Testis (tissue), 3 donors: ENCODE measurements around the gene PTGS1. TPM values are rescaled to one million over a fixed set of nuclear protein-coding genes. Genes with fewer than 3 reads are reported as not detected.

Experiments
- DNase-seq: peaks from one replicate; pipeline ENCODE4 v3.0.0-alpha.2; 2019
- H3K27ac ChIP-seq, 2 donors: fragments of 200-600 bp; sonication (generic); one replicate each; pipeline ENCODE4 v1.5.1; 2019
- H3K27me3 ChIP-seq: fragments of 200-600 bp; sonication (generic); one replicate; pipeline ENCODE4 v1.5.1; 2019
- H3K36me3 ChIP-seq: fragments of 200-600 bp; sonication (generic); one replicate; pipeline ENCODE4 v1.5.1; 2017; ENCODE audit warnings: low read depth; ENCODE audit errors: missing control alignments
- H3K4me1 ChIP-seq: fragments of 200-600 bp; sonication (generic); one replicate; pipeline ENCODE4 v1.5.1; 2019
- H3K4me3 ChIP-seq, 2 donors: fragments of 200-600 bp; sonication (generic); one replicate each; pipeline ENCODE4 v1.5.1; 2017 to 2019
- H3K9me3 ChIP-seq: fragments of 200-600 bp; sonication (generic); one replicate; pipeline ENCODE4 v1.5.1; 2017
- POLR2A ChIP-seq: fragments of 450-650 bp; IDR thresholded peaks from one replicate; pipeline ENCODE4 v1.6.1; 2017; ENCODE audit warnings: antibody characterized with exemption, mild to moderate bottlenecking, moderate library complexity
- WGBS, 2 donors: methylation state at CpG; one replicate each; pipeline ENCODE4 v1.1.5; 2018; 5-methylcytosine and 5-hydroxymethylcytosine counted together
- intact Hi-C: fragments of 100-400 bp; cut with DNase I; formaldehyde crosslinking; loops from one replicate; pipeline ENCODE4 v1.15.1; 2023; ENCODE audit warnings: low total_unique reads
- polyA plus RNA-seq: library from polyadenylated mRNA; stranded (reverse); fragments of 350-450 nt; fragmentation: Illumina TruSeq; extraction: RNeasy Lipid Tissue Mini Kit (QIAGEN cat#74804); gene quantifications from one replicate; pipeline ENCODE4 v1.2.3, GENCODE V29; 2014; ENCODE audit warnings: low read depth, low replicate concordance; ENCODE audit not compliant: insufficient read depth
- total RNA-seq, 2 donors: library from RNA; depleted of rRNA; stranded (reverse); fragments of >200 nt; gene quantifications; one replicate each; pipeline ENCODE4 v1.2.3, GENCODE V29; 2016
- TF ChIP-seq, protein P1 (sequence below), 3 experiments: fragments of 450-650 bp in 2 of 3; fragments of 200-600 bp in 1 of 3; sonication (generic) in 1 of 3; IDR thresholded peaks; one replicate each; pipeline ENCODE4 v1.5.1; 2016 to 2019; ENCODE audit warnings: antibody characterized with exemption in 3 of 3, mild to moderate bottlenecking in 2 of 3, moderate library complexity in 1 of 3

Gene PTGS1
- total and polyA plus RNA-seq, 3 donors from 2014 or later = 0.93 to 10.1 (median 1.1) TPM

DNA sequence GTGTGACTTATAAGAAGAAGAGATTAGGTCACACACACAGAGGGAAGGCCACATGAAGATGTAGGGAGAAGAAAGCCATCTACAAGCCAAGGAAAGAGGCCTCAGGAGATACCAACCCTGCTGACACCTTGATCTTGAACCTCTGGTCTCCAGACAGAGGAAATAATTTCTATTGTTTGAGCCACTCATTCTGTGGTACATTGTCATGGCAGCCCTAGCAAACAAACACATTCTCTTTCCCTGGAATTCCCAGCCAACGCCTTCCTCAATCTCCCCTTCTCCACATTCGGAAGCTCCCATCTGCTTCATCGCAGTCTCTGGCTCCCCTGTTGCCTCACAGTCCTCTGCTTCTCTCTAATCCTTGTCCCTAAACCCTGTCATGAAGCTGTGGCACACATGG is 16.7 kb downstream of the PTGS1 start:
- H3K27me3 ChIP-seq = no peaks in the 10 kb centered on the region
- TF ChIP-seq POLR2A = no peak
- TF ChIP-seq, protein P1, sequence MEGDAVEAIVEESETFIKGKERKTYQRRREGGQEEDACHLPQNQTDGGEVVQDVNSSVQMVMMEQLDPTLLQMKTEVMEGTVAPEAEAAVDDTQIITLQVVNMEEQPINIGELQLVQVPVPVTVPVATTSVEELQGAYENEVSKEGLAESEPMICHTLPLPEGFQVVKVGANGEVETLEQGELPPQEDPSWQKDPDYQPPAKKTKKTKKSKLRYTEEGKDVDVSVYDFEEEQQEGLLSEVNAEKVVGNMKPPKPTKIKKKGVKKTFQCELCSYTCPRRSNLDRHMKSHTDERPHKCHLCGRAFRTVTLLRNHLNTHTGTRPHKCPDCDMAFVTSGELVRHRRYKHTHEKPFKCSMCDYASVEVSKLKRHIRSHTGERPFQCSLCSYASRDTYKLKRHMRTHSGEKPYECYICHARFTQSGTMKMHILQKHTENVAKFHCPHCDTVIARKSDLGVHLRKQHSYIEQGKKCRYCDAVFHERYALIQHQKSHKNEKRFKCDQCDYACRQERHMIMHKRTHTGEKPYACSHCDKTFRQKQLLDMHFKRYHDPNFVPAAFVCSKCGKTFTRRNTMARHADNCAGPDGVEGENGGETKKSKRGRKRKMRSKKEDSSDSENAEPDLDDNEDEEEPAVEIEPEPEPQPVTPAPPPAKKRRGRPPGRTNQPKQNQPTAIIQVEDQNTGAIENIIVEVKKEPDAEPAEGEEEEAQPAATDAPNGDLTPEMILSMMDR (IDR thresholded peaks at IDR 0.05) = no peak
- no peaks in the 10 kb centered on the region for H3K9me3 ChIP-seq
- intact Hi-C loops = no loop called here
- 89 to 93% methylated on average over 3 of the region's 3 CpGs for WGBS, 2 donors
- no peaks in the 10 kb centered on the region for H3K4me1 ChIP-seq
- H3K27ac ChIP-seq = no peak overlapping the region
- DNase-seq = no peak
- H3K4me3 ChIP-seq = no peak overlapping the region
- H3K36me3 ChIP-seq = no peaks in the 10 kb centered on the region

DNA sequence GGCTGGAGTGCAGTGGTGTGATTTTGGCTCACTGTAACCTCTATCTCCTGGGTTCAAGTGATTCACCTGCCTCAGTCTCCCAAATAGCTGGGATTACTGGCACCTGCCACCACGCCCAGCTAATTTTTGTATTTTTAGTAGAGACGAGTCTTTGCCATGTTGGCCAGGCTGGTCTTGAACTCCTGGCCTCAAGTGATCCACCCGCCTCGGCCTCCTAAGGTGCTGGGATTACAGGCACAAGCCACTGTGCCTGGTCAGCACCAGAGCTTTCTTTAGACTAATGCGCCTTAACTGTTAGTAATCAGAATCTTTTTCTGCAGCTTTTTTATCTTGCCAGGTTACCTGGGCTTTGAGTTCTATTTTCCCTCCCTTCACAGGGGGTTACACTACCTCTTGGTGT is 18.4 kb downstream of the PTGS1 start:
- intact Hi-C loops = no loop called here
- Histone ChIP-seq H3K36me3 (no peaks in the 10 kb centered on the region), H3K4me3 (no peak overlapping the region), H3K9me3 (no peaks in the 10 kb centered on the region), H3K27me3 (no peaks in the 10 kb centered on the region), H3K4me1 (no peaks in the 10 kb centered on the region), H3K27ac (no peak overlapping the region)
- no peak for DNase-seq
- no peak for TF ChIP-seq POLR2A
- TF ChIP-seq, protein P1 (IDR thresholded peaks at IDR 0.05) = no peak
- WGBS, 2 donors = 90 to 96% methylated on average over 5 of the region's 5 CpGs

DNA sequence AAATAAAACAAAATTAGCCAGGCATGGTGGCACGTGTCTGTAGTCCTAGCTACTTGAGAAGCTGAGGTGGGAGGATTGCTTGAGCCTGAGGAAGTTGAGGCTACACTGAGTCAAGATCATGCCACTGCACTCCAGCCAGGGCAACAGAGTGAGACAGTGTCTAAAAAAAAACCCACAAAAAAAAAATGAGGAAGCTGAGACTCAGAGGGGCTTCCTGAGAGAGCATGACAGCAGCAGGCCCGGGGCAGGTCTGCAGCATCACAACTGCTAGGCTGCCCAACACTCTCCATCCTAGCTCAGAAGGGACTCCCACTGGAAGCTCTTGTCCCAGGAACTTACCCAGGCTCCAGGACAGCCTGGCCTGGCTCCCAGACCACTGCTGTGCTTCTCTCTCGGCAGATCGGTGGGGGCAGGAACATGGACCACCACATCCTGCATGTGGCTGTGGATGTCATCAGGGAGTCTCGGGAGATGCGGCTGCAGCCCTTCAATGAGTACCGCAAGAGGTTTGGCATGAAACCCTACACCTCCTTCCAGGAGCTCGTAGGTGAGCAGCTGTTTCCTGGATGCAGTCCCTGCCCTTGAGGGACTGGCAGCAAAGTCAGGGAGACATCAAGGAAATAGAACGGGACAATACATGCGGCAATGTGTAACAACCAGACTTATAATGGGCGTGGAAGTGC is 19.1 kb downstream of the PTGS1 start:
- Histone ChIP-seq H3K27ac (no peak overlapping the region), H3K9me3 (no peaks in the 10 kb centered on the region), H3K4me1 (no peaks in the 10 kb centered on the region), H3K4me3 (no peak overlapping the region), H3K36me3 (no peaks in the 10 kb centered on the region), H3K27me3 (no peaks in the 10 kb centered on the region)
- no peak for DNase-seq
- intact Hi-C loops = no loop called here
- TF ChIP-seq, protein P1 (IDR thresholded peaks at IDR 0.05) = no peak
- TF ChIP-seq POLR2A = no peak
- 62 to 65% methylated on average over 9 to 11 of the region's 11 CpGs for WGBS, 2 donors

DNA sequence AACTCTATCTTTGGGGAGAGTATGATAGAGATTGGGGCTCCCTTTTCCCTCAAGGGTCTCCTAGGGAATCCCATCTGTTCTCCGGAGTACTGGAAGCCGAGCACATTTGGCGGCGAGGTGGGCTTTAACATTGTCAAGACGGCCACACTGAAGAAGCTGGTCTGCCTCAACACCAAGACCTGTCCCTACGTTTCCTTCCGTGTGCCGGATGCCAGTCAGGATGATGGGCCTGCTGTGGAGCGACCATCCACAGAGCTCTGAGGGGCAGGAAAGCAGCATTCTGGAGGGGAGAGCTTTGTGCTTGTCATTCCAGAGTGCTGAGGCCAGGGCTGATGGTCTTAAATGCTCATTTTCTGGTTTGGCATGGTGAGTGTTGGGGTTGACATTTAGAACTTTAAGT is 21.5 kb downstream of the PTGS1 start:
- no peaks in the 10 kb centered on the region for H3K4me1 ChIP-seq
- H3K27ac ChIP-seq = no peak overlapping the region
- intact Hi-C loops = no loop called here
- no peak for TF ChIP-seq POLR2A
- TF ChIP-seq, protein P1 (IDR thresholded peaks at IDR 0.05) = no peak
- H3K9me3 ChIP-seq = no peaks in the 10 kb centered on the region
- no peak overlapping the region for H3K4me3 ChIP-seq
- no peaks in the 10 kb centered on the region for H3K36me3 ChIP-seq
- 95% methylated on average over 9 of the region's 9 CpGs for WGBS, 2 donors
- DNase-seq = no peak
- no peaks in the 10 kb centered on the region for H3K27me3 ChIP-seq

DNA sequence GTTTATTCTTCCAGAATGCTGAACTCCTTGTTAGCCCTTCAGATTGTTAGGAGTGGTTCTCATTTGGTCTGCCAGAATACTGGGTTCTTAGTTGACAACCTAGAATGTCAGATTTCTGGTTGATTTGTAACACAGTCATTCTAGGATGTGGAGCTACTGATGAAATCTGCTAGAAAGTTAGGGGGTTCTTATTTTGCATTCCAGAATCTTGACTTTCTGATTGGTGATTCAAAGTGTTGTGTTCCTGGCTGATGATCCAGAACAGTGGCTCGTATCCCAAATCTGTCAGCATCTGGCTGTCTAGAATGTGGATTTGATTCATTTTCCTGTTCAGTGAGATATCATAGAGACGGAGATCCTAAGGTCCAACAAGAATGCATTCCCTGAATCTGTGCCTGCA is 21.9 kb downstream of the PTGS1 start:
- no peak overlapping the region for H3K4me3 ChIP-seq
- no peak overlapping the region for H3K27ac ChIP-seq
- intact Hi-C loops = no loop called here
- WGBS, 2 donors = 80 to 94% methylated on average over 2 of the region's 2 CpGs
- no peaks in the 10 kb centered on the region for H3K27me3 ChIP-seq
- TF ChIP-seq, protein P1 (IDR thresholded peaks at IDR 0.05) = no peak
- no peak for TF ChIP-seq POLR2A
- no peaks in the 10 kb centered on the region for H3K4me1 ChIP-seq
- no peaks in the 10 kb centered on the region for H3K36me3 ChIP-seq
- H3K9me3 ChIP-seq = no peaks in the 10 kb centered on the region
- DNase-seq = no peak
